Forelimb muscle (tissue), 1 donor: Measurements from ENCODE around the gene OPA1. TPM values are rescaled to one million over a fixed set of nuclear protein-coding genes. Genes with fewer than 3 reads are reported as not detected.

Experiments used
- DNase-seq: peaks from one replicate; pipeline ENCODE4 v3.0.0-alpha.2; 2013; ENCODE audit warnings: low read depth
- polyA plus RNA-seq: library from polyadenylated mRNA; unstranded; fragments of 120-200 nt; gene quantifications from one replicate; pipeline ENCODE4 v1.2.1, GENCODE V29; 2013; ENCODE audit not compliant: insufficient read length

Gene OPA1
- 47.9 TPM for polyA plus RNA-seq

- peak; percentile 97 for DNase-seq
Observed at GRCh38 chr3:193592841-193593667, at the start of gene OPA1. Gene OPA1 (plus strand): TSS chr3:193593208. CDS start chr3:193593378, 170 bp downstream.

GRCh38 chr3:193544289-193544688, 48.7 kb upstream of the OPA1 start:
- DNase-seq = no peak

- DNase-seq = no peak
Observed at GRCh38 chr3:193545304-193545703, 47.7 kb upstream of the OPA1 start.

- DNase-seq = no peak
Observed at GRCh38 chr3:193546129-193546528, 46.9 kb upstream of the OPA1 start.

GRCh38 chr3:193548406-193548805, 44.6 kb upstream of the OPA1 start:
- DNase-seq = no peak

- no peak for DNase-seq
Observed at GRCh38 chr3:193552923-193553322, 40.1 kb upstream of the OPA1 start.

GRCh38 chr3:193553586-193553985, 39.4 kb upstream of the OPA1 start:
- DNase-seq = no peak

GRCh38 chr3:193554811-193555210, 38.2 kb upstream of the OPA1 start, which contains the start of gene ATP13A4:
Gene ATP13A4 (minus strand): TSS chr3:193554895. CDS start chr3:193554799, 96 bp downstream.
- no peak for DNase-seq

- no peak for DNase-seq
Observed at GRCh38 chr3:193556841-193557240, 36.2 kb upstream of the OPA1 start.

GRCh38 chr3:193559100-193559499, 33.9 kb upstream of the OPA1 start:
- no peak for DNase-seq

- no peak for DNase-seq
Observed at GRCh38 chr3:193560091-193560490, 32.9 kb upstream of the OPA1 start.

GRCh38 chr3:193560870-193561269, 32.1 kb upstream of the OPA1 start:
- DNase-seq = no peak

- DNase-seq = no peak
Observed at GRCh38 chr3:193563426-193563825, 29.6 kb upstream of the OPA1 start.

GRCh38 chr3:193564012-193564411, 29.0 kb upstream of the OPA1 start:
- DNase-seq = no peak

- DNase-seq = no peak
Observed at GRCh38 chr3:193569119-193569518, 23.9 kb upstream of the OPA1 start.

- DNase-seq = peak; percentile 44
Observed at GRCh38 chr3:193572426-193572908, 20.5 kb upstream of the OPA1 start.

GRCh38 chr3:193573403-193574191, 19.4 kb upstream of the OPA1 start:
- DNase-seq = no peak

GRCh38 chr3:193574488-193575070, 18.4 kb upstream of the OPA1 start:
- no peak for DNase-seq

- DNase-seq = no peak
Observed at GRCh38 chr3:193585530-193585929, 7.5 kb upstream of the OPA1 start.

GRCh38 chr3:193586526-193586925, 6.5 kb upstream of the OPA1 start:
- no peak for DNase-seq

- no peak for DNase-seq
Observed at GRCh38 chr3:193589129-193589528, 3.9 kb upstream of the OPA1 start.

GRCh38 chr3:193589616-193590015, 3.4 kb upstream of the OPA1 start:
- no peak for DNase-seq
